Measurements from ENCODE around the gene RAB10. TPM values are rescaled to one million over a fixed set of nuclear protein-coding genes. Genes with fewer than 3 reads are reported as not detected.

RAB10 gene
- polyA plus RNA-seq, 1 donor (not counting 4 experiments of a cell fraction or from before 2014, with no cell fraction given) = 252 TPM

DNA sequence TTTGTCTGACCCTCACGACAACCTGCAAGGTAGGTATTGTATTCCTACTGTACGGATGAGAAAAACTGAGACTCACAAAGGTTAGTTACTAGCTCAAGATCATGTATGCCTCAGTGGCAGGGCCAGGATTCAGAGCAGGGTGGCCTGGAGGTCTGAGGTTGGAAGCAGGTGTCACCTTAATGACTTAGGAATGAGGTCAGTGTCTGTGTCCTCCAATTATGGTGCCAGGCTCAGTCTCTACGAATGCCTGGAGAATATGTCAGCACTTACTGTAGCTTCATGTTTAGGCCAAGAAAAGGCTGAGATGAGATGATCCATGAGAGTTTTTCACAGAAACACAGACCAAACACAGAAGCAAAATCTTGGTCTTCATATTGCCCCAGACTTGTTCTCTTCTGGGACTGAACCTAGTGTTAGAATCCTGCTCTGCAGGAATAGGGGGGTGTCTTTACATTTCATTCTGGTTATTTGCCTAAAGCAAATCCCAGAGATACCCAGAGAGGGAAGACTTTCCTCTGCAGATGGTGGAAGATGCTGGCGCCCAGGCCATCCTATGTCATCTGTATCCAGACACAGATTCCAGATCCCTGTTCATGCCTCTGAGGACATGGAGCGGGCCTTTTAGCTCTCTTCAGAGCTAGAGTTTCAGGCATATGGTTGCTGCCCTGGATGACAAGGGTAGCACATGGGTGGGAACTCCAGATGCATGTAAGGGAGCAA lies 16.3 kb upstream of the RAB10 start:
- no peak for TF ChIP-seq EZH2 (IDR thresholded peaks at IDR 0.05; ENCODE audit: low read length)
- TF ChIP-seq, protein P1, sequence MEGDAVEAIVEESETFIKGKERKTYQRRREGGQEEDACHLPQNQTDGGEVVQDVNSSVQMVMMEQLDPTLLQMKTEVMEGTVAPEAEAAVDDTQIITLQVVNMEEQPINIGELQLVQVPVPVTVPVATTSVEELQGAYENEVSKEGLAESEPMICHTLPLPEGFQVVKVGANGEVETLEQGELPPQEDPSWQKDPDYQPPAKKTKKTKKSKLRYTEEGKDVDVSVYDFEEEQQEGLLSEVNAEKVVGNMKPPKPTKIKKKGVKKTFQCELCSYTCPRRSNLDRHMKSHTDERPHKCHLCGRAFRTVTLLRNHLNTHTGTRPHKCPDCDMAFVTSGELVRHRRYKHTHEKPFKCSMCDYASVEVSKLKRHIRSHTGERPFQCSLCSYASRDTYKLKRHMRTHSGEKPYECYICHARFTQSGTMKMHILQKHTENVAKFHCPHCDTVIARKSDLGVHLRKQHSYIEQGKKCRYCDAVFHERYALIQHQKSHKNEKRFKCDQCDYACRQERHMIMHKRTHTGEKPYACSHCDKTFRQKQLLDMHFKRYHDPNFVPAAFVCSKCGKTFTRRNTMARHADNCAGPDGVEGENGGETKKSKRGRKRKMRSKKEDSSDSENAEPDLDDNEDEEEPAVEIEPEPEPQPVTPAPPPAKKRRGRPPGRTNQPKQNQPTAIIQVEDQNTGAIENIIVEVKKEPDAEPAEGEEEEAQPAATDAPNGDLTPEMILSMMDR (optimal IDR thresholded peaks at IDR 0.05 in 1 of 3, IDR thresholded peaks at IDR 0.05 in 1 of 3, conservative IDR thresholded peaks at IDR 0.05 in 1 of 3; ENCODE audit: extremely low read depth in 1 of 3, insufficient read depth in 2 of 3, low read length in 3 of 3) = no peak
- Histone ChIP-seq H3K27ac (ENCODE audit: control insufficient read depth, insufficient read depth, low read length) (peak overlapping the region; percentile 82), H3K4me2 (ENCODE audit: control insufficient read depth, extremely low read depth, insufficient read depth, low read depth, low read length) (peak overlapping the region; percentile 76), H3K4me3 (ENCODE audit: control insufficient read depth in 2 of 3, extremely low read depth in 1 of 3, insufficient read depth in 2 of 3, low read depth in 1 of 3, low read length in 3 of 3) (peak overlapping the region in 1 of 3 experiments; percentile 21), H3K9me3 (ENCODE audit: control insufficient read depth, low read depth, low read length) (no peaks in the 10 kb centered on the region), H2AFZ (ENCODE audit: control insufficient read depth, low read length) (peak overlapping the region; percentile 57), H3K27me3 (ENCODE audit: control insufficient read depth, extremely low read depth, insufficient read depth, low read length) (no peaks in the 10 kb centered on the region), H3K9ac (ENCODE audit: control insufficient read depth, extremely low read depth, insufficient read depth, low read length) (peak overlapping the region; percentile 48), H4K20me1 (ENCODE audit: control insufficient read depth, extremely low read depth, insufficient read depth, low read length) (no peaks in the 10 kb centered on the region), H3K36me3 (ENCODE audit: control insufficient read depth in 2 of 2, extremely low read depth in 1 of 2, insufficient read depth in 2 of 2, low read length in 2 of 2) (no peaks in the 10 kb centered on the region), H3K4me1 (ENCODE audit: control insufficient read depth, extremely low read depth, insufficient read depth, low read length) (peaks cover 25% of the 10 kb centered on the region), H3K9me1 (ENCODE audit: control insufficient read depth, extremely low read depth, insufficient read depth, low read length) (peaks cover 2% of the 10 kb centered on the region), H3K79me2 (ENCODE audit: control insufficient read depth, insufficient read depth, low read length) (no peaks in the 10 kb centered on the region)
- dilution Hi-C loops (cut with MboI; ENCODE audit: extremely low pct_ligation_motif_present, low sequenced_read_pairs) = no loop called here
- no peak for FAIRE-seq
- no peak for DNase-seq (ENCODE audit: low read depth, low spot score)

DNA sequence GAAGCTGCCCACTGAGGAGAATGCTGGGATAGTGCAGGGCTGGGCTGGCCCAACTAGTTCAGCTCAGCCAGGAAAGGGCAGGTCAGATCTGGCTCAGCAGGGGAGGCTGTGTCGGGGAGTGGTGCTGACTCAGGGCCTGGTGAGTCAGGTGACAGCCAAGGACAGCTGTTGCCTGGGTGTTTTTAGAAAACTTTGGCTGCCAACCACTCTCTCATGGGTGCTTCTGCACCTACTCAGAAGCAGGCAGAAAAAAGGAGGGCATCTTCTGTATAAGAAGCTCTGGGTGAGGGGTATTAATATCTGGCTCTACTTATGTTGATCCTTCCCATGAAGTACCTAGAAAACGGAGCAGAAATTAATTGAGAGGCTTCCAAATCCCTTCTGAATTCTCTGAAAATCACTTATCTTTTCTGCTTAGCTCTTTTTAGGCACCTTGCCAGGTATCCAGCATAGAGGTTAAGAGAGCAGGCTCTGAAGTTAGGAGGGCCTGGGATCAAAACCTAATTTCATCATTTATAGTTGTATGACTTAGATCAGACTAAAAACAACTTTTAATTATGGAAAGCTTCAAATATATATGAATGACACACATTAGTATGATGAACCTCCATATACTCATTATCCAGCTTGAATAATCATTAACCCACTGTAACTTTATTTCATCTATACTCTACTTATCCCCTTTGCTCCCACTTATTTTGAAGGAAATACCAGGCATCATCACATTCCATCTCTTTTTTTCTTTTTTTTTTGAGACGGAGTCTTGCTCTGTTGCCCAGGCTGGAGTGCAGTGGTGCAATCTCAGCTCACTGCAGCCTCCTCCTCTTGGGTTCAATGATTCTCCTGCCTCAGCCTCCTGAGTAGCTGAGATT lies 15.5 kb upstream of the RAB10 start:
- H2AFZ ChIP-seq (ENCODE audit: control insufficient read depth, low read length) = peak overlapping the region; percentile 57
- H3K4me1 ChIP-seq (ENCODE audit: control insufficient read depth, extremely low read depth, insufficient read depth, low read length) = peaks cover 21% of the 10 kb centered on the region
- DNase-seq (ENCODE audit: low read depth, low spot score) (peak; percentile 85), FAIRE-seq (peak; percentile 98)
- peak overlapping the region; percentile 82 for H3K27ac ChIP-seq (ENCODE audit: control insufficient read depth, insufficient read depth, low read length)
- H3K79me2 ChIP-seq (ENCODE audit: control insufficient read depth, insufficient read depth, low read length) = no peaks in the 10 kb centered on the region
- H3K9ac ChIP-seq (ENCODE audit: control insufficient read depth, extremely low read depth, insufficient read depth, low read length) = peak overlapping the region; percentile 48
- no peaks in the 10 kb centered on the region for H4K20me1 ChIP-seq (ENCODE audit: control insufficient read depth, extremely low read depth, insufficient read depth, low read length)
- H3K9me1 ChIP-seq (ENCODE audit: control insufficient read depth, extremely low read depth, insufficient read depth, low read length) = peaks cover 2% of the 10 kb centered on the region
- dilution Hi-C loops (cut with MboI; ENCODE audit: extremely low pct_ligation_motif_present, low sequenced_read_pairs) = no loop called here
- H3K27me3 ChIP-seq (ENCODE audit: control insufficient read depth, extremely low read depth, insufficient read depth, low read length) = no peaks in the 10 kb centered on the region
- H3K36me3 ChIP-seq (ENCODE audit: control insufficient read depth in 2 of 2, extremely low read depth in 1 of 2, insufficient read depth in 2 of 2, low read length in 2 of 2) = no peaks in the 10 kb centered on the region
- H3K4me2 ChIP-seq (ENCODE audit: control insufficient read depth, extremely low read depth, insufficient read depth, low read depth, low read length) = peak overlapping the region; percentile 76
- no peak overlapping the region for H3K4me3 ChIP-seq (ENCODE audit: control insufficient read depth in 2 of 3, extremely low read depth in 1 of 3, insufficient read depth in 2 of 3, low read depth in 1 of 3, low read length in 3 of 3)
- no peak for TF ChIP-seq EZH2 (IDR thresholded peaks at IDR 0.05; ENCODE audit: low read length)
- TF ChIP-seq, protein P1 (optimal IDR thresholded peaks at IDR 0.05 in 1 of 3, IDR thresholded peaks at IDR 0.05 in 1 of 3, conservative IDR thresholded peaks at IDR 0.05 in 1 of 3; ENCODE audit: extremely low read depth in 1 of 3, insufficient read depth in 2 of 3, low read length in 3 of 3) = no peak
- no peaks in the 10 kb centered on the region for H3K9me3 ChIP-seq (ENCODE audit: control insufficient read depth, low read depth, low read length)

Measured in keratinocyte (primary cell).